GM18861 (cell line): ENCODE data around the gene IKZF1.

ENCODE experiments used
- ATAC-seq: cut with Tn5 transposase; IDR thresholded peaks from one replicate; pipeline ENCODE4 v1.9.1; 2021; ENCODE audit not compliant: unreplicated experiment

IKZF1 gene

DNA sequence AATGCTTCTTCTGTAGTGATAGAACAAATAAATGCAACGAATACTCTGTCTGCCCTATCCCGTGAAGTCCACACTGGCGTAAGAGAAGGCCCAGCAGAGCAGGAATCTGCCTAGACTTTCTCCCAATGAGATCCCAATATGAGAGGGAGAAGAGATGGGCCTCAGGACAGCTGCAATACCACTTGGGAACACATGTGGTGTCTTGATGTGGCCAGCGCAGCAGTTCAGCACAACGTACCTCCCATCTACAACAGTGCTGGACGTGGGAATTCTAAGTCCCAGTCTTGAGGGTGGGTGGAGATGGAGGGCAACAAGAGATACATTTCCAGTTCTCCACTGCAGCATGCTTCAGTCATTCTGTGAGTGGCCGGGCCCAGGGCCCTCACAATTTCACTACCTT lies 99.9 kb downstream of the IKZF1 start:
- ATAC-seq = no peak

DNA sequence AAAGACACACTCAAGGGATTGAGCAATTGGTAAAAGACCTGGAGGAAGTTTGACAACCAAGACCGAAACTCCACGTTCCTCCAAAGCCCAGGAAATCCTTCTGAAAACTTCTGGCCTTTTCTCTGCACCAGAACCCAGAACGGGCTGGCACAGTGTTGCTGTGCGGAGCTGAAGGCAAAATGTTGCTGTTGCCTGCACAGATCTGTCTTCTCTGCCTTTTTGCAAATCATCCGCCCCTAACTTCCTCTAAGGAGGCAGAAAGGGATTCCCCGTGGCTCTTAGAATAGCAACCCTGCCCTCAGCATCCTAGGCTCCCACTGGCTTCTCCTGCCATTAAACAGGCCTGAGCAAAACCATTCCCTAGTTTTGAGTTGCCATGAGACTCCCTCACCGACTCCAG lies 100.7 kb downstream of the IKZF1 start:
- no peak for ATAC-seq

DNA sequence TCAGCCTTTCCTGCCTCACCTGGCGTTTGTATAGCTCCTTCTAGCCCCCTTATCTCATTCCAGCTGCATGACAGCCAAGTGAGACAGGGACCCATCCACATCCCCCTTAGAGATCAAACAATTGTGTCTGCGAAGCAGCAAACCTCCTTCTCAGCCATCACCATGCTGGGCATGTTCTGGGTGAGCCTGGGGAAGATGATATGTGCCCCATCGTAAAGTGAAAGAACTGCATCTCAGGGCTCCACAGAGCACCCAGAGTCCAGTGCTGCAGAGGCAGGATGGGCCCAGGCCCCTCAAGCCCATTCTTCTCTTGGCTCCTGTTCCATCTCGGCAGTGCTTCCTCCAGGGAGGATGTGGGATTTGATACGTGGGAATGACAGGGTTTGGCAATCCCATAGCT lies 102.4 kb downstream of the IKZF1 start:
- ATAC-seq = no peak

DNA sequence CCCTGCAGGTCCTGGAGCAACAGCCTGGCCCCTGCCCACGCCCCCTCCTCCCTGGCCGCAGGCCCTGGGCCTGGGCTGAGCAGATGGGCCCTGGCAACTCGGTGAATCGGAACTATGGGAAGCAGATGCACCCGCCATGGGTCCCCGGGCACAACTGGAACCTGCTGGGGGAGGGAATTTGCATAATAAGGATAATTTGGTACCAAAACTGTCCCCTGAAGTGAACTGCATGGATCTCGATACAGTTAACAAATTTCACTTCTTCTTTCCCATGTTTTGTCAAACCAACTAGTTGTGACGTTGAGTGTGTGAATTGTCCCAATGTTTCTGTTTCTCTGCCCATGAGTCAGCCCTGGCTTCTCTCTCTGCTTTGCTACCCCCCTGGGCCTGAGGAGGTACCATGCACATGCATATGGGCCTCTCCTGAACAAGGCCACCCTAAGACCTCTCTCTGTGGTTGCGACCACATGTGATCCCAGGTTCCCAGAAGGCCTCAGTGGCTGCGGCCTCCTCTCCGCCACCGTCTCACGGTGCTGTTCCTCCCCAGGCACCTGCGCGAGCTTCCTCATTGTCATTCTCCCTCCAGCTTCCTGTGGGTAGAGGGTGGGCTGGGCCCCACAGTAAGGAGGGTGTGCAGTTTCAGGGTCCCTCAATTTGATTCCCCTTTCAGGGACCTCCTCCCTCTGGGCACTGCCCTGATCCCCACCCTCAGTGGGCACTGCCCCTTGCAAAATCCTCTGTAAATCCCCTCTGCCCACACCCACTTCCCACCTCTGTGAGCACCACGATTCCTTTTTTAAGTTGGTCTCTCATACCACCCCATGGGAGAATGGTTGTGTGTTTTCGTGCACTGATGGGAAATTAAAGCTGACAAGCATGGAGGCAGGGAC lies 105.6 kb downstream of the IKZF1 start:
- peak; percentile 50 for ATAC-seq

DNA sequence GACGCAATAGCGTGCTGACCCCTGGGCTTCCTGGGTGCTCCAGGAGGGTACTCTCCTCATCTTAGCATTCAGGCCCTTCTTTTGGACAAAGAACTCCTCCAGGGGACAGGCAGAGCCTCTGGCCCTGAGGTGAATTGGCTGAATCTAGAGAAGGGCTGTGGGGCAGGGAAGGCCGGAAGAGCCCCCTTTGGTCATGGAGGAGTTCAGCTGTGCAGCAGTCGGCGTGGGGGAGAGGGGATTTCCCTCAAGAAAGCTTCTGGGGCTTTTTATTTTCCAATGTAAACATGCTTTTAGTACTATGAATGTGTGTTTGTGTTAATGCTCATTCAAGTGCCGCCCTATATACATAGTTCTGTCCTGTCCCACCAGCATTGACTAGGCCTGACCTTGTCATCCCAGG lies 106.8 kb downstream of the IKZF1 start:
- ATAC-seq = no peak

DNA sequence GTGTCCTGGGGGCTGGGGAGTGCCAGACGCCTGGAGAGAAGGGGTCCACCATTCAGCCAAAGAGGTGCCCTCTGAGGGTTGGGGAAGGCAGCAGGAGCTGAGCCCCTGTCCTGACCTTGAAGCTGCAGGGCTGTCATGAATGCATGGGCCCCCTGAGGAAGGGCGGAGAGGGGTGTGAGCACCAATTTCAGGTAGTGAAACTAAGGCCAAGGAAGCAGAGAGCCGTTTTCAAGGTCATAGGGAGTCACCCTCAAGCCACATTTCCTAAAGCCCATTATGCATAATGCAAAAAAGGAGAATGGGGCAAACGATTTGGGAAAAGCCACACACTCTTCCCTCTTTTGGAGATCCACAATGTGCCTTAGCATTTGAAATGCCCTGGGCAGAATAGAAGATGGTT lies 108.5 kb downstream of the IKZF1 start:
- no peak for ATAC-seq

DNA sequence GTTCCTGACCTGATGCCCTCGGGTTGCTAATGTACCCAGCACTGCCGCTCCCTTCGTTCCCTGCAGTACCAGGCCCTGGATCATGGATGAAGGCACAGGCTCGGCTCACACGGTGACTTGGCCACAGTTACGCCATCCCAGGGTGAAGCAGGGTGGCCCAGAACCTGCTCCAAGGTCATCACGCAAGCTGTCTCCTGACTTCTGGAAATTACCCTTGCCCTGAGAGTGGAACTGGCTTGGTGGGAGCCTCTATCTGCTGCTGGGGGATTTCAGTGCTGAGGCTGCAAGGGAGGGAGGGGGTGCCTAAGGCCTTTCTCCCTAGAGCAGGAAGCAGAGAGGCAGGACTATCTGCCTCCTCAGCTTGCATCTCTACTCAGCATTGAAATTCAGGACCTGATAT lies 109.0 kb downstream of the IKZF1 start:
- ATAC-seq = no peak

DNA sequence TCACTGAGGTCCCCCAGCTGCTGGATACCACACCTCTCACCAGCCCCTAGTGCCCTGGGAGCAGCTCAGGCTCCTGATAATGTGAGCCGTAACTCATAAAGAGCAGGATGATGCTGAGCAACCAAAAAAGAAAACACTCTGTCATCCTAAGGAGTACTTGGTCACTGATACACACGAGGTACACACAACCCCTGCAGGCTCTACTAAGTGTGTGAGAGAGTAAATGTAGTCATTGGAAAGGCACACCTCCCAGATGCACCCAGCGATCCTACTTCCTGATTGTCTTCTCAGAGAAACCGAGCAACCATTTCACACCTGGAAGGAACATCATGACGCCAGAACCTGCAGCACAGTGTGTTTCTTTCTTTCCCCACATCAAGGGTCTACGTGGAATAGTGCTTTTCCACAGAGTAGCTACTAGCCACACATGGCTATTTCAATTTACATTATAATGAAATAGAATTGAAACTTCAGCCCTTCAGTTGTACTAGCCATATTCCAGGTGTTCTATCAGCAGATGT lies 111.4 kb downstream of the IKZF1 start:
- ATAC-seq = no peak

DNA sequence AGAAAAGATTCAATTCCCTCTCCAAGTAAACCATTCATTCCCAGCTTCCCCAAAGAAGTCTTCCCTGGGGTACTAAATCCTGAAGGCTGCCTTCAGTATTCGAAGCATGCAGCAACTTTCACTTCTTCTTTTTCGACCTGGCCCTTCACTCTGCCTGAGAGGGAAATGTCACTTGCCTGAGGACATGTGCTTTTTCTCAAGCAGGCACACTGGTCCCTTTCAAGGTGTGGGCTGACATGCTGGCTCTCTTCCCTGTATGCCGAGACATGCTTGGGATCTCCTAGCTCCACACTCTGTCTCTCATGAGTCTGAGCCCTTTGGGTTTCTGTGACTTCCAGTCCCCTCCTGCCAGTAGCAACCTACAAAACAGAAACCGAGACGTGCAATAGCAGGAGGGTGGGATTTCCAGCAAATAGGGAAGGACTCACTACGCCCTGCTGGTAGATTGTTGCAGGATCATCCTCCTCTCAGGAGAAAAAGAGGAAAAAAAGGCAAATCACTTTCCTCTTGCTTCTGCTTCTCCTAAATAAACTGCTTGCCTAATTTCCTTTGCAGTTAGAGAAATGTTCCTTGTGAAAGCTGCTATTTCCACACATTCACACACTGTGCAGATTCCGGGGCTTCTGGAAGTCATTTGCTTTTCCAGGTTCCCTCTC lies 112.1 kb downstream of the IKZF1 start:
- peak; percentile 78 for ATAC-seq

DNA sequence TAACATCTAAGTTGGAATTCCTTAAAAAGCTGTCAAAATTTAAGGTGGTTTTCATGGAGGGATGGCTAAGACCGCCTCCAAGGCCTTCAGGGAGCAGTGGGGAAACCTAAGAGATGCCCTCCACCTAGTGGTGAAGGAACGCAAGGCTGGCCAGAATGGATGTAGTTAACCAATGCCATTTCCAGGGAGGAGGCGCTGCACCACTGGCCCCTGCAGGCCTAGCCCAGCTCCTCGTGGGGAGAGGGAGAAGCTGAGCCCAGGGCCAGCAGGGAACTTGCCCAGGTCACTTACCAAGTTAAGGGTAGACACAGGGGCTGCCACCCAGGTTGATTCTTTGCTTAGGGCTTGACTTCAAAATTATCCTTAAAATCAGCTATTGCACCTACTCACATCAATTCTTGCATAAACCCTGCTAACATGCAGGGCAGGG lies 113.6 kb downstream of the IKZF1 start:
- peak; percentile 73 for ATAC-seq

DNA sequence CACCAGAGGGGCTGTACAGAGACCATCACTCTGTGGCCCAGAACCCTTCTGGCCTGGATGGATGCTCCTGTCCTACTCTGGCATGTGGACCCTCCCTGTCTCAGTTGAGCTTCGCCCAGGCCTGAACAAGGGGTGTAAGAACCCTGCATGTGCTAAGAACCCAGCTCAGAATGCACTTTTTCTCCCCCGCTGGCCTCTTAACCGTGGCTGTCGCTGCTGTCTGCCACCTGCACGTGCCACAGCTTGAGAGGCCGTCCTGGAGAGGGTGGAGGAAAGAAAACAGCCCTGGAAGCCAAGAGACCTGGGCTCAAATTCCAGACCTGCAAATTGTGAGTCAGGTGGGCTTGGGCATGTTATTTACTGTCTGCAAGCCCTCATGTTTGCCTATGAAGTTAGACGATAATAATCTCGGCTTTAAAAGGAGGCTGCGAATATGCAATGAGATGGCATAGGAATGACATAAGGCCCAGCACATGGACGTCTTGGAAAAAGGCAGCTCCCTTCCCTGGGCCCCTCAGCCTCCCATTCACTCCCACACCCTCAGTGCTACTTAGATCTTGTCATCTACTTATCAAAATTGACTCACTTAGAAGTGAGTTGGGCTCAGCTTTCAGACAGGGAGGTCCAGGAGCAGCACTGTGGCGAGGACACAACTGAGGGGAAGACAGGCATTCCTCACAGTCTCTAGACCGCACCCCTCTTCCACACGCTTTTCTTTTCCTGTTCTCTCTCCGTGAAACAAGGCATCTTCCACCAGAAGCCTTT lies 114.2 kb downstream of the IKZF1 start:
- ATAC-seq = no peak

DNA sequence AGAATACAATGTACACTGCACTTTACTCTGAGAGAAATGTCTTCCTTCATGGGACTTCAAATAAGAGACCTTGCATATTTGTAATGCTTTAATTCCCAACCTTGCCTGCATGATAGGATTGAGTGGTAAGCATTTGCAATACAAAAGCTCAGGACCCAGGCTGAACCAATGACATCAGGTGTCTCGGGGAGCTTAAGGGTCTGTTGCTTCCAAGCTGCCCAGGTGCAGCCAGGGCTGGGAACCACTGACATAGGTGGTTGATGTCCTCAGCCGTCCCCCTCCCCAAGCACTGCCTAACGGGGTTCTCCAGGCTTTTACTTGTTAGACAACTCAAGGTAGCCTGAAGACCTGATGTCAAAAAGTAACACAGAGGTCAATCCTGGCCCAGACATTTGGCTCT lies 116.5 kb downstream of the IKZF1 start:
- no peak for ATAC-seq

DNA sequence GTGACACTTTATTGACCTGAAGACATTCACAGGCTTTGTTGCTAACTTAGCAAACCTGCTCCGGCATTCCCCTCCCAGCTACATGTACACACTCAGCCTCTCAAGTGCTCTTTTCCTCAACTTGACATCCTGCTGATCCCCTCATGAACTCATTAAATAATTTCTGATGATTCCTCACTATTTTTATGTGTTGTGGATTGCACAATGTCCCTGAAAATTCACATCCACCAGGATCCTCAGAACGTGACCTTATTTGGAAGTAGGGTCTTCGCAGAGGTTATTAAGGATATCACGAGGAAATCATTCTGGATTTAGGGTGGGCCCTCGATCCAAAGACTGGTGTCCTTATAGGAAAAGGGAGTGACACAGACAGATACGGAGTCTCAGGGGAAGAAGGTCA lies 118.3 kb downstream of the IKZF1 start:
- ATAC-seq = no peak

DNA sequence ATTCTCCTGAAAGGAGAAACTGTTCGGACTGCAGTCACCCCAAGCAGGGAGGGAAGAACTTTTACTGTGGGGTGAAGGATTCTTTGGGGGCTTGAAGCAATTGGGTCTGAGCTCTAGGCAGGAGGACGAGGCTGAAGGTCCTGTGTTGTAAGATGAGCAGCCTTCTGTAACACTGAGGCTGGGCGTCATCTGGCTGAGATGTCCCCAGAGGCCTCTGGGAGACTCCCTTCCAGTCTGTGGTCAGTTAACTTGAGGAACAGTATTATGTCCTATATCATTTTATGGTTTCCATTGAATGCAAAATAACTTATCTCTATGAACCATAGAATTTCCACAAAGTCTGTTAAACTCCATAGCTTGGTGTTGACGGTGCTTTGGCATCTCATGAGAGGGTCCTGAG lies 119.3 kb downstream of the IKZF1 start:
- no peak for ATAC-seq

DNA sequence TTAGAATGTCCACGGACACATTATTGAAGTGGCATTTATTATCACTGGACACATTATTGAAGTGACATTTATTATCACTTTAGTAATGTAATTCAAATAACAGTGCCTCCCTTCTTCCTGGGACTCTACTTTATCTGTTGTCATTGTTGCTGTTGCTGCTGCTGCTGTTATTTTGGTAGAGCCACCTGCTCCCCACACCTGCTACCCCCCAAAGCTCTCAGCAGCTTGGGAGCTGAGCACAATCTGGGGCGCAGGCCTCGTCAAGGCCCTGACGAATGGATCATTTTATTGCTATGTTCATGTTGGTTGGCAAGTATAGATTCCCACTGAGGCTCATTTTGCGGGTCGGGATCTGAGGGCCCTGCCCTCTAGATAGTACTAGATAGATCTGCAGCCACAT lies 120.8 kb downstream of the IKZF1 start:
- ATAC-seq = no peak

DNA sequence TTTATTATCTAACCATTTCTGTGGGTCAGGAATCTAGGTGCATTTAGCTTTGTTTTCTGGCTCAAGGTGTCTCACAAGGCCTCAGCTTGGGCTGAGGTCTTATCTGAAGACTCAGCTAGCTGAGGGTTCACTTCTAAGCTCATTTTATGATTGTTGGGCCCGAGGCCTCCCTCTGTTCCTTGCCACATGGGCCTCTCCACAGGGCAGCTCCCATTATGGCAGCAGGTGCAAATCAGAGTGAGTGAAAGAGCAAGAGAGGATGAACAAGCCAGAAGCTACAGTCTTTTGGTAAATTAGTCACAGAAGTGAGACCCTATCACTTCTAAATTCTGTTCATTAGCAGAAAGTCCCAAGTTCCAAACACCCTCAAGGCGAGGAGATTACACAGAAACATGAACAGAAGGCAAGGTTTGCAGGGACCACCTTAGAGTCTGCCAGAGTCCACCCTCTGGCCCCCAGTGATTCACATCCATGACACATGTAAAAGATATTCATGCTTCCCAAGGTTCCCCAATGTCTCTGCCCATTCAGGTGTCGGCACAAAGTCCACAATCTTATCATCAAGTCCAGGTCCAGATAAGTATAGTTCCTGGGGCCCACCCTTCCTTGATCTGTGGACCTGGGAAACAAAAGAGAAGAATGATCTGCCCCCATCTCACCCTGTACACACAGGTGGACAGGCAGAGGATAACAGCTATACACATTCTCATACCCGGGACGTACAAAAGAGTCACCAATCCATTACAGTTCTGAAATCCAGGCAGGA lies 121.9 kb downstream of the IKZF1 start:
- ATAC-seq = no peak

DNA sequence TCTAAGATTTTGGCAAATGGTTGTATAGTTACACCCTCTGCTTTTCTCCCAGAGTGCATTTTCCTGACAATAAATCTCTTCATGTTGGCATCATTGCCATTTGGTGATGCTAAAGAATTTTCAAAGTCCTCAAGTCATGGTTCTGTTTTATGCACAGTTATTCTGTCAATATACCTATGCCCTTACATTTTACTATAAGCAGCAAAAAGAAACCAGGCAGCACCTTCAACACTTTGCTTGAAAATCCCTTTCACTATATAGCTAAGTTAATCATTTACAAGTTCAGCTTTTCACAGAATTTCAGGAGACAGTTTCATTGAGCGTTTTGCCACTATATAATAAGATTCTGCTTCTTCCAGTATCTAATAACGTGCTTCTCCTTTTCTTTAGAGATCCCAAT lies 123.0 kb downstream of the IKZF1 start:
- no peak for ATAC-seq

DNA sequence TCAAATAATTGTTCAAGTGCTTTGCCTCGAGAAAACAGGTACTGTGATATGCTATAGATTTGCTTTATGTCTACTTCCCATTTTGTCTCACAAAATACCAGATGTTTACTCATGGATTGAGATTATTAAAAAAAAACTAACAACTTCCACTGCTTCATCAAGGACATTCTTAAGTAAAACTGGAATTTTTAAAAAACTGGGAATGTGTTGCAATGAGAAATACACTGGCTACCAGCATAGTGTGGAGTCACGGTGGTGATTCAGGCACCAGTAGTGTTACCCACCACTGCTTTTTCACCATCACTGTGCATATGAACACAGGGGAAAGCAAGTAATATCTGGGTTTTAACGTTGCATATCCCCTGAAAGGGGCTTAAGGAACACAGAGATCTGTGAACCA lies 124.4 kb downstream of the IKZF1 start:
- ATAC-seq = no peak

DNA sequence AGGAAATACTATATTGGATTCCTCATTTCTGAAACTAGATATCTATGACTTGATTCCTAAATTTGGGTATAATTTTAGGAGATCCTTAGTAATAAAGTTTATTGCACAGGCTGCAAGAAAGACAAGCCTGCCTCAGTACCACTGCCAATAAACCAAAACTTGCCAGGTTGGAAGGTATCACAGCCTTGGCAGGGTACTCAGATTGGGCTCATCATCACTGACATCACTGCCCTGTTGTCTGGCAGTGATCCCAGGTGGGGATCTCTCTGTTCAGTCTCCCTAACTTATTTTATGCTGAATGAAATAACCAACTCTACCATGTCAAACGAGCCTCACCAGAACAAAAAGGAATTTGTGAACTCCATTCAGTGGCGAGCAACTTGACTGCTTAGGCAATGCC lies 126.8 kb downstream of the IKZF1 start:
- no peak for ATAC-seq

DNA sequence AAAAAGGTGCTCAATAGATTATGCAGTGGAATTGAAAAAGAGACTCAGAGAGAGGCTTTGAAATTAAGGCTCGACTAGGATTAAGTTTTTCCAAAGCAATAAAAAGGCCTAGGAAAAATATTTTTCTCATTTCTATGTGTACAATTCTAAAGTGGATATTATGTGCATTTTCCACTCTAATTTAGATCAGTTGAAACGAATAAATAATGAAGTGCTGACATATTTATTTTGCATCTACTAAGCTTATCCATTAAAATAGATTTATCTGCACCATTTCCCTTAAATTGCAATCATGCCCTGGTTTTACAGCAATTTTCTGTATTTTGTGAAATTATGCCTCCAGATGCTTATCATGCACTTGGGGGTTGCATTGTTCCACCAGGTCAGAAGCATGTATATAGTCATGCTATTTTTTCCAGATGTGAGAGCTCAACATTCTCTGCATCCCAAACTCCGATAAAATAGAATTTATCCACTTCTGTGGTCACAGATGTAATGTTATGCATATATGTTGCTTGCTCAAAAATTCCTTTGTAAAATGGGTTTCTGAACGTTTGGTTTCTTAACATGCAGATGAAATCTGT lies 127.3 kb downstream of the IKZF1 start:
- no peak for ATAC-seq
